ENCODE measurements around the gene RDH8. TPM values are rescaled to one million over a fixed set of nuclear protein-coding genes. Genes with fewer than 3 reads are reported as not detected.

The RDH8 gene
- total and polyA plus RNA-seq, 2 donors (not counting 1 experiment from before 2014, with no cell fraction given), result 0.06 TPM; not detected in 1

- H4K20me1 ChIP-seq (ENCODE audit: control insufficient read depth, extremely low read depth, insufficient read depth, low read length), result no peaks in the 10 kb centered on the region
- H3K27ac ChIP-seq (ENCODE audit: insufficient read depth, low read length), result no peak overlapping the region
- H3K9me3 ChIP-seq (ENCODE audit: control insufficient read depth, insufficient read depth, low read depth, low read length), result no peaks in the 10 kb centered on the region
- TF ChIP-seq, protein P1, sequence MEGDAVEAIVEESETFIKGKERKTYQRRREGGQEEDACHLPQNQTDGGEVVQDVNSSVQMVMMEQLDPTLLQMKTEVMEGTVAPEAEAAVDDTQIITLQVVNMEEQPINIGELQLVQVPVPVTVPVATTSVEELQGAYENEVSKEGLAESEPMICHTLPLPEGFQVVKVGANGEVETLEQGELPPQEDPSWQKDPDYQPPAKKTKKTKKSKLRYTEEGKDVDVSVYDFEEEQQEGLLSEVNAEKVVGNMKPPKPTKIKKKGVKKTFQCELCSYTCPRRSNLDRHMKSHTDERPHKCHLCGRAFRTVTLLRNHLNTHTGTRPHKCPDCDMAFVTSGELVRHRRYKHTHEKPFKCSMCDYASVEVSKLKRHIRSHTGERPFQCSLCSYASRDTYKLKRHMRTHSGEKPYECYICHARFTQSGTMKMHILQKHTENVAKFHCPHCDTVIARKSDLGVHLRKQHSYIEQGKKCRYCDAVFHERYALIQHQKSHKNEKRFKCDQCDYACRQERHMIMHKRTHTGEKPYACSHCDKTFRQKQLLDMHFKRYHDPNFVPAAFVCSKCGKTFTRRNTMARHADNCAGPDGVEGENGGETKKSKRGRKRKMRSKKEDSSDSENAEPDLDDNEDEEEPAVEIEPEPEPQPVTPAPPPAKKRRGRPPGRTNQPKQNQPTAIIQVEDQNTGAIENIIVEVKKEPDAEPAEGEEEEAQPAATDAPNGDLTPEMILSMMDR (conservative IDR thresholded peaks at IDR 0.05 in 1 of 2, IDR thresholded peaks at IDR 0.05 in 1 of 2; ENCODE audit: low read depth in 1 of 2, low read length in 2 of 2), result no peak
- TF ChIP-seq EZH2 (IDR thresholded peaks at IDR 0.05; ENCODE audit: low read length, missing control alignments), result no peak
- H3K4me1 ChIP-seq (ENCODE audit: control insufficient read depth, extremely low read depth, insufficient read depth, low read length), result no peaks in the 10 kb centered on the region
- no peak overlapping the region for H3K9ac ChIP-seq (ENCODE audit: insufficient read depth, low read length)
- H3K36me3 ChIP-seq (ENCODE audit: control insufficient read depth, insufficient read depth, low read length), result no peaks in the 10 kb centered on the region
- no peak overlapping the region for H3K4me2 ChIP-seq (ENCODE audit: extremely low read depth, insufficient read depth, low read length)
- H3K79me2 ChIP-seq (ENCODE audit: control insufficient read depth, insufficient read depth, low read length), result no peaks in the 10 kb centered on the region
- H2AFZ ChIP-seq (ENCODE audit: low read length), result no peak overlapping the region
- no peak for DNase-seq (ENCODE audit: low read depth in 2 of 2)
- H3K27me3 ChIP-seq (ENCODE audit: control insufficient read depth, insufficient read depth, low read length), result no peaks in the 10 kb centered on the region
- H3K4me3 ChIP-seq (replicated peaks in 1 of 4; ENCODE audit: control extremely low read depth in 1 of 4, insufficient read depth in 1 of 4, low read depth in 3 of 4, low read length in 4 of 4), result no peak overlapping the region
Observed at GRCh38 chr19:10070730-10071446, 57.6 kb downstream of the RDH8 start.

Other genes with a start within 250 kb of the RDH8 start
- gene ZNF846, start 244.7 kb upstream of the RDH8 start, total RNA-seq, result 11.8 and 20.8 TPM in 2 replicates
- gene ZNF846, start 244.7 kb upstream of the RDH8 start, polyA plus RNA-seq, result 6.2 and 7.4 TPM in 2 replicates
- gene FBXL12, start 194.4 kb upstream of the RDH8 start, total RNA-seq, result 13.9 and 23.1 TPM in 2 replicates
- gene FBXL12, start 194.4 kb upstream of the RDH8 start, polyA plus RNA-seq, result 20.3 and 20.7 TPM in 2 replicates
- gene UBL5, start 185.6 kb upstream of the RDH8 start, total RNA-seq, result 151 and 154 TPM in 2 replicates
- gene UBL5, start 185.6 kb upstream of the RDH8 start, polyA plus RNA-seq, result 1,038 and 1,336 TPM in 2 replicates
- 76.8 and 98.8 TPM in 2 replicates for gene PIN1, start 178.2 kb upstream of the RDH8 start, total RNA-seq
- gene PIN1, start 178.2 kb upstream of the RDH8 start, polyA plus RNA-seq, result 33.4 and 54.1 TPM in 2 replicates
- gene OLFM2, start 77.0 kb upstream of the RDH8 start, total RNA-seq, result 0.66 and 1.0 TPM in 2 replicates
- gene OLFM2, start 77.0 kb upstream of the RDH8 start, polyA plus RNA-seq, result 0.15 and 11.6 TPM in 2 replicates
- 0.77 and 1.2 TPM in 2 replicates for gene COL5A3, start 3.0 kb upstream of the RDH8 start, total RNA-seq
- gene COL5A3, start 3.0 kb upstream of the RDH8 start, polyA plus RNA-seq, result 0.56 and 33.7 TPM in 2 replicates
- 25.7 and 29.4 TPM in 2 replicates for gene SHFL, start 72.8 kb downstream of the RDH8 start, total RNA-seq
- 17.0 and 29.0 TPM in 2 replicates for gene SHFL, start 72.8 kb downstream of the RDH8 start, polyA plus RNA-seq
- gene ANGPTL6, start 89.2 kb downstream of the RDH8 start, total RNA-seq, result 0.26 and 0.33 TPM in 2 replicates
- 0.12 and 0.14 TPM in 2 replicates for gene ANGPTL6, start 89.2 kb downstream of the RDH8 start, polyA plus RNA-seq
- 22.6 and 26.5 TPM in 2 replicates for gene PPAN, start 92.9 kb downstream of the RDH8 start, total RNA-seq
- 15.3 and 19.7 TPM in 2 replicates for gene PPAN, start 92.9 kb downstream of the RDH8 start, polyA plus RNA-seq
- gene P2RY11, start 98.2 kb downstream of the RDH8 start, total RNA-seq, result 2.6 and 3.3 TPM in 2 replicates
- gene P2RY11, start 98.2 kb downstream of the RDH8 start, polyA plus RNA-seq, result 0.68 and 0.88 TPM in 2 replicates
- gene EIF3G, start 106.4 kb downstream of the RDH8 start, total RNA-seq, result 296 and 385 TPM in 2 replicates
- gene EIF3G, start 106.4 kb downstream of the RDH8 start, polyA plus RNA-seq, result 169 and 236 TPM in 2 replicates
- gene DNMT1, start 181.5 kb downstream of the RDH8 start, total RNA-seq, result 22.6 and 33.7 TPM in 2 replicates
- 36.7 and 88.4 TPM in 2 replicates for gene DNMT1, start 181.5 kb downstream of the RDH8 start, polyA plus RNA-seq
- 25.9 and 39.3 TPM in 2 replicates for gene S1PR2, start 217.8 kb downstream of the RDH8 start, total RNA-seq
- gene S1PR2, start 217.8 kb downstream of the RDH8 start, polyA plus RNA-seq, result 29.6 and 30.4 TPM in 2 replicates
- gene MRPL4, start 238.7 kb downstream of the RDH8 start, total RNA-seq, result 16.7 and 17.2 TPM in 2 replicates
- 25.7 and 40.4 TPM in 2 replicates for gene MRPL4, start 238.7 kb downstream of the RDH8 start, polyA plus RNA-seq

All from fibroblast of lung (primary cell).